Colonic mucosa (tissue), 4 donors: ENCODE measurements around the gene SPCS2. TPM values are rescaled to one million over a fixed set of nuclear protein-coding genes. Genes with fewer than 3 reads are reported as not detected.

Source experiments
- DNase-seq: peaks from one replicate; pipeline ENCODE4 v3.0.0-alpha.2; 2020
- H3K27ac ChIP-seq: fragments of 200-600 bp; one replicate; pipeline ENCODE4 v1.8.0; 2021
- H3K27me3 ChIP-seq: fragments of 200-600 bp; one replicate; pipeline ENCODE4 v1.8.0; 2021
- H3K36me3 ChIP-seq: fragments of 200-600 bp; one replicate; pipeline ENCODE4 v1.8.0; 2021
- H3K4me1 ChIP-seq: fragments of 200-600 bp; one replicate; pipeline ENCODE4 v1.8.0; 2021; ENCODE audit warnings: mild to moderate bottlenecking
- H3K4me3 ChIP-seq: fragments of 200-600 bp; one replicate; pipeline ENCODE4 v1.8.0; 2021
- H3K9ac ChIP-seq, 2 donors: one replicate each; pipeline ENCODE4 v1.7.0; 2013; ENCODE audit warnings: control low read depth in 2 of 2, low read depth in 2 of 2, low read length in 2 of 2
- H3K9me3 ChIP-seq: fragments of 200-600 bp; one replicate; pipeline ENCODE4 v1.8.0; 2021
- CTCF ChIP-seq: fragments of 200-600 bp; IDR thresholded peaks from one replicate; pipeline ENCODE4 v1.8.0; 2022; ENCODE audit warnings: antibody characterized with exemption, mild to moderate bottlenecking
- intact Hi-C: fragments of 100-400 bp; cut with DNase I; formaldehyde crosslinking; loops from one replicate; pipeline ENCODE4 v1.14.1; 2022
- total RNA-seq, 2 donors: library from RNA; stranded (reverse); fragmentation: NEBNext Ultra II Directional in 1 of 2; extraction: Animal tissue kit (Norgen Biotek cat#: 25700) in 1 of 2; gene quantifications; one replicate each; pipeline ENCODE4 v1.2.1, GENCODE V29; 2021
- donor health status: healthy.
- donor health status: DM: no; HTN: no; CAD: no.
- donor health status: DM: no; HTN: no; CAD: no.

Gene SPCS2
- total RNA-seq, 2 donors from 2014 or later, result 147 to 180 TPM

DNA sequence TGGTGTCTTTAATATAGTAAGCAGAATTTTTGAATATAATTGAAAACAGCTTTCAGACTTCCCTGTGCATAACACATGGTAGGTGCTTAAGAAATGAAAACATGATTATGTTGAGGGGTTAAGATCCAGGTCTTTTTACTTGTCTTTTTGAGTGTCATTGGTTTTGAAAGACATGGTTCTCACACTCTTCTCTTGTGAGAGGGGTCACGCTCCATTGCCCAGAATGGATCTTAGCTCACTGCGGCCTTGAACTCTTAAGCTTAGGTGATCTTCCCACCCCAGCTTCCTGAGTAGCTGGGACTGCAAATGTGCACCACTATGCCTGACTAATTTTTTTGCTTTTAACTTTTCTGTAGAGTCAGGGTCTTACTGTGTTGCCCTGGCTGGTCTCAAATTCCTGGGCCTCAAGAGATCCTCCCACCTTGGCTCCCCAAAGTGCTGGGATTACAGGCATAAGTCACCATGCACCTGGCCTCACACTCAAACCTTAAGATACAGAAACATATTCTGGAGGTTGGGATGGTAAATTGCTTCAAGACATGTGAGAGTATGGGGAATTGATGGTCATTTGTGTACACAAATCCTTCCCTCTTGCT lies 1.4 kb downstream of the SPCS2 start:
- H3K9me3 ChIP-seq, result no peaks in the 10 kb centered on the region
- no peaks in the 10 kb centered on the region for H3K4me1 ChIP-seq
- no peak for TF ChIP-seq CTCF
- intact Hi-C loops, result no loop called here
- no peak overlapping the region for H3K27ac ChIP-seq
- H3K4me3 ChIP-seq, result peak overlapping the region; percentile 61
- H3K27me3 ChIP-seq, result no peaks in the 10 kb centered on the region
- DNase-seq, result no peak
- H3K36me3 ChIP-seq, result no peaks in the 10 kb centered on the region
- peak overlapping the region in 1 of 2 donors; percentile 96 for H3K9ac ChIP-seq

- TF ChIP-seq CTCF, result no peak
- no peak overlapping the region for H3K4me3 ChIP-seq
- intact Hi-C loops, result no loop called here
- H3K27ac ChIP-seq, result no peak overlapping the region
- no peaks in the 10 kb centered on the region for H3K36me3 ChIP-seq
- no peaks in the 10 kb centered on the region for H3K4me1 ChIP-seq
- H3K27me3 ChIP-seq, result no peaks in the 10 kb centered on the region
- no peak overlapping the region for H3K9ac ChIP-seq
- H3K9me3 ChIP-seq, result no peaks in the 10 kb centered on the region
- no peak for DNase-seq
These were observed 2.2 kb downstream of the SPCS2 start for GRCh38 chr11:74951226-74951625.

DNA sequence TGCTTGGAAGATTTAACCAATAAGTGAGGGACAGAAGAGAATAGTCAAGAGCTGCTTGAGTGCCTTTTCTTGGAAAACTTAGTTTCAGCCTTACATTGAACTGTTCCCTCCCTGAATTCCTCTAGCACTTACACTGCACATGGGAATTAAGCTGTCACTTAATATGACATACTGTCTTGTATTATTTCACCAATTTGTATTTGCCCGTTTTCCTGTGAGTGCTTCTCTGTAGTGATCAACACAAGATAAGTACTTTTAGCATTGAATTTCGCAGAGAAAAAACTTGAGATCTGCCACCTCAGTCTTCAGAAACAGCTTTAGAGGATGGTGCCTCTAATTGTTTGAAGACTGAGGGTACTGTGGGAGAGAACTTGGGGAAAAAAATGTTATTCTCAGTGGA lies 3.7 kb downstream of the SPCS2 start:
- H3K27ac ChIP-seq, result no peak overlapping the region
- no peaks in the 10 kb centered on the region for H3K9me3 ChIP-seq
- no peak for TF ChIP-seq CTCF
- H3K9ac ChIP-seq, result no peak overlapping the region
- DNase-seq, result no peak
- H3K36me3 ChIP-seq, result no peaks in the 10 kb centered on the region
- H3K4me1 ChIP-seq, result no peaks in the 10 kb centered on the region
- no peak overlapping the region for H3K4me3 ChIP-seq
- no peaks in the 10 kb centered on the region for H3K27me3 ChIP-seq
- intact Hi-C loops, result no loop called here

DNA sequence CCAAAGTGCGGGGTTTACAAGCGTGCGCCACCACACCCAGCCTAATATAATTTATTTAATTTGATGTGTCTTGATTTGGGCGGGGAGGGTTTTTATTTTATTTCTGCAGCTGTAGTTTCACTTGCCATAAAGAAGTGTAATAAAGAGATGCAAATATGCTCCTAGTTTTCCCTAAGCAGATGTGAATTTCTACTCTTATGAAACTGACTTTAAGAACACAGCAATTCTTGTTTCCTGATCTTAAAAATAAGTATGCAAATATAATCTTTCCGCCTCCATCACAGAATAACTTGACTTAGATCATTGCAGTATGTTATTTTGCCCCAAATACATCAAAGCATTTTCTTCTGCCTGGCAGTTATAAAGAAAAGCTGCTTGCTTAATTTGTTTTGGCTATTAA lies 4.4 kb downstream of the SPCS2 start:
- no peak for DNase-seq
- no peak overlapping the region for H3K4me3 ChIP-seq

GRCh38 chr11:74954199-74954598 lies 5.1 kb downstream of the SPCS2 start:
- Histone ChIP-seq H3K4me1 (no peaks in the 10 kb centered on the region), H3K27ac (no peak overlapping the region)
- no peak for TF ChIP-seq CTCF

More for the DNA sequence above, 4.4 kb downstream of the SPCS2 start:
- Histone ChIP-seq H3K4me1 (no peaks in the 10 kb centered on the region), H3K27ac (no peak overlapping the region), H3K9me3 (no peaks in the 10 kb centered on the region), H3K36me3 (no peaks in the 10 kb centered on the region), H3K27me3 (no peaks in the 10 kb centered on the region), H3K9ac (no peak overlapping the region)
- intact Hi-C loops, result no loop called here
- TF ChIP-seq CTCF, result no peak

More at GRCh38 chr11:74954199-74954598, 5.1 kb downstream of the SPCS2 start:
- no peak overlapping the region for H3K4me3 ChIP-seq
- no peaks in the 10 kb centered on the region for H3K9me3 ChIP-seq
- no peak overlapping the region for H3K9ac ChIP-seq
- no peak for DNase-seq
- H3K27me3 ChIP-seq, result no peaks in the 10 kb centered on the region
- intact Hi-C loops, result no loop called here
- no peaks in the 10 kb centered on the region for H3K36me3 ChIP-seq
